Cardiac fibroblast (primary cell): Measurements from ENCODE around the gene TPCN2.

Experiments used
- DNase-seq, 2 donors: peaks; one replicate each; pipeline versions ENCODE4 v3.0.0 to v3.0.0-alpha.2; 2010; ENCODE audit warnings: low read depth in 2 of 2
- H3K4me3 ChIP-seq, 2 donors: replicated peaks in 1 of 2; 1 replicate in 1 of 2; 2 replicates in 1 of 2; pipeline ENCODE4 v1.5.1; 2011; ENCODE audit warnings: low read depth in 2 of 2, low read length in 2 of 2, mild to moderate bottlenecking in 2 of 2, moderate library complexity in 1 of 2
- TF ChIP-seq, protein P1 (sequence below): IDR thresholded peaks from one replicate; pipeline ENCODE4 v1.5.1; 2011; ENCODE audit warnings: low read depth, mild to moderate bottlenecking, low read length, inconsistent platforms

The TPCN2 gene

DNA sequence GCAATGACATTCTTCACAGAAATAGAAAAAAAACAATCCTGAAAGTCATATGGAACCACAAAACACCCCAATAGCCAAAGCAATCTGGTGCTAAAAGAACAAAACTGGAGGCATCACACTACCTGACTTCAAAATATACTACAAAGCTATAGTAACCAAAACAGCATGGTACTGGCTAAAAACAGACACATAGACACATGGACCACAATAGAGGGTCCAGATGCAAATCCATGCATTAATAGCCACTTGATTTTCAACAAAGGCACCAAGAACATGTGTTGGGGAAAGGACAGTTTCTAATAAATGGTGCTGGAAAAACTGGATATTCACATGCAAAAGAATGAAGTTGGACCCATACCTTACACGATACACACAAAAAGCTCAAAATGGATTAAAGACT, 79.2 kb downstream of the TPCN2 start:
- DNase-seq = no peak
- TF ChIP-seq, protein P1, sequence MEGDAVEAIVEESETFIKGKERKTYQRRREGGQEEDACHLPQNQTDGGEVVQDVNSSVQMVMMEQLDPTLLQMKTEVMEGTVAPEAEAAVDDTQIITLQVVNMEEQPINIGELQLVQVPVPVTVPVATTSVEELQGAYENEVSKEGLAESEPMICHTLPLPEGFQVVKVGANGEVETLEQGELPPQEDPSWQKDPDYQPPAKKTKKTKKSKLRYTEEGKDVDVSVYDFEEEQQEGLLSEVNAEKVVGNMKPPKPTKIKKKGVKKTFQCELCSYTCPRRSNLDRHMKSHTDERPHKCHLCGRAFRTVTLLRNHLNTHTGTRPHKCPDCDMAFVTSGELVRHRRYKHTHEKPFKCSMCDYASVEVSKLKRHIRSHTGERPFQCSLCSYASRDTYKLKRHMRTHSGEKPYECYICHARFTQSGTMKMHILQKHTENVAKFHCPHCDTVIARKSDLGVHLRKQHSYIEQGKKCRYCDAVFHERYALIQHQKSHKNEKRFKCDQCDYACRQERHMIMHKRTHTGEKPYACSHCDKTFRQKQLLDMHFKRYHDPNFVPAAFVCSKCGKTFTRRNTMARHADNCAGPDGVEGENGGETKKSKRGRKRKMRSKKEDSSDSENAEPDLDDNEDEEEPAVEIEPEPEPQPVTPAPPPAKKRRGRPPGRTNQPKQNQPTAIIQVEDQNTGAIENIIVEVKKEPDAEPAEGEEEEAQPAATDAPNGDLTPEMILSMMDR = no peak
- H3K4me3 ChIP-seq = no peak overlapping the region

DNA sequence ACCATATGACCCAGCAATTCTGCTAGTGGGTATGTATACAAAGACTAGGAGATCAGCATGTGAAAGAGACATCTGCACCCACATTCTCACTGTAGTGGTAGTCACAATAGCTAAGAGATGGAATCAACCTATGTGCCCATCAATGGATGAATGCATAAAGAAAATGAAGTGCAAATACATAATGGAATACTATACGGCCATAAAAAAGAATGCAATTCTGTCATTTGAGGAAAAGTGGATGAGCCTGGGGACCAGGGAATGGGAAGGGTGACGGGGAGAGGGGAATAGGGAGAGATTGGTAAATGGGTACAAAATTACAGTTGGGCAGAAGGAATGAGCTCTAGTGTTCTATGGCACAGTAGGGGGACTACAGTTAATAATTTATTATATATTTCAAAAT, 80.3 kb downstream of the TPCN2 start:
- DNase-seq = no peak
- TF ChIP-seq, protein P1 = no peak
- H3K4me3 ChIP-seq = no peak overlapping the region

DNA sequence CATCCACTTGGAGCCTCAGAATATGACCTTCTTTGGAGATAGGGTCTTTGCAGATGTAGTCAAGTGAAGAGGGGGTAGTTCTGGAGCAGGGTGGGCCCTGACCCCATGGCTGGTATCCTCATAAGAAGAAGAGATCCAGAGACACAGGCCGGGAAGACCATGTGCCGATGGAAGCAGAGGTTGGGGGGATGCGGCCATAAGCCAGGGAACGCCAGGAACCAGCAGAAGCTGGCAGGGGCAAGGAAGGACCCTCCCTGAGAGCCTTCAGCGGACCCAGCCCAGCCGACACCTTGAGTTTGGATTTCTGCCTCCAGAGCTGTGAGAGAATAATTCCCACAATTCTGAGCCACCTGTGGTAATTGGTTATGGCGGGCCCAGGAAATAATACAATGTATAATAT, 80.9 kb downstream of the TPCN2 start:
- no peak for DNase-seq
- no peak overlapping the region for H3K4me3 ChIP-seq
- TF ChIP-seq, protein P1 = no peak

DNA sequence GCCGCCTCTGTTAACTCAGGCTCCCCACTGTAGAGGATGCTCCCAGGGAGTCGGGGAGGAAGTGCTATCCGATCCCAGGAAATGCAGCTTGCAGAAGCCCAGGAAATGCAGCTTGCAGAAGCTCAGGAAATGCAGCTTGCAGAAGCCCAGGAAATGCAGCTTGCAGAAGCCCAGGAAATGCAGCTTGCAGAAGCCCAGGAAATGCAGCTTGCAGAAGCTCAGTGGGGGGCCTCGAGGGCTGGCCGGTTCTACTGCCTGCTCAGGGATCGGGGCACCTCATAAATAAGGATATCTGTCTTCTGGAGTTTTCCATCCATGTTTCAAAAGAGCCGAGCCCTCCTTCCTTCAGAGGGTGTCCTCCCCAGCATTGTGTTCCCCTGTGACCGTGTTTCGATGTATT, 81.9 kb downstream of the TPCN2 start:
- TF ChIP-seq, protein P1 = no peak
- H3K4me3 ChIP-seq = no peak overlapping the region
- no peak for DNase-seq

- TF ChIP-seq, protein P1 = no peak
- DNase-seq = no peak
- no peak overlapping the region for H3K4me3 ChIP-seq
Observed at GRCh38 chr11:69131121-69131566, 82.4 kb downstream of the TPCN2 start.

DNA sequence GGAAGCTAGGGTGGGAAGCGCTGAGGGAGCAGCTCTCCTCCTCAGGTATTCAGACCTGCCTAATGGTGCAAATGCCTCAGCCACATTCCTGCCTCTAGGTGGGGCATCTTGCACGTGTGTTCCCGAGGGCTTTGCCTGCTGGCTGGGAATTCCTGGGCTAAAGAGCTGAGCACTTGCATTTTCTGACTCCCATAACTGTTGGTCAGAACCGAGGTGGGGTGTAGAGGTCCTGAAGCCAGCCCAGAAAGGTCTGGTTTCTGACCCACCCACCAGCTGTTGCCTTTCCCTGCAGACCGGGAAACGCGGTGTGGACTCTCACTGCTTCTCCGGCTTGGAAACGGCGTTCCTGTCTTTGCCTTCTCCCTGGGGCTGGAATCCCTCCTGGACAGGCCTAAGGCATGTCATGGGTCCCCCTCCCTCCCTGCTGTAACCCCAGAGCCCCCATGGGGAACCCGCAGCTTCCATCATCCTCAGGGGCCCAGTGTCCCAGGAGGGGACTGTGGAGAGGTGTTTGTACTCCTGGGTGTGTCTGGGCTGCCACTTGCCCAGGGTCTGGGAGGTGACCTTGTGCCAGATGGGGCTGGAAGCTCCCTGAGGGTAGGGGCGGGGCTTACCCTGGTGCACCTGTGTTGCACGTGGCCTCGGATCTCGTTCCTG, 83.0 kb downstream of the TPCN2 start:
- no peak overlapping the region for H3K4me3 ChIP-seq
- TF ChIP-seq, protein P1 = peak; percentile 89
- DNase-seq = peak; percentile 78 to 86

- no peak for DNase-seq
- TF ChIP-seq, protein P1 = no peak
Observed at GRCh38 chr11:69132301-69132670, 83.6 kb downstream of the TPCN2 start.

More at GRCh38 chr11:69132301-69132670, 83.6 kb downstream of the TPCN2 start:
- H3K4me3 ChIP-seq = no peak overlapping the region
